ENCODE measurements around the gene SLC38A6. TPM values are rescaled to one million over a fixed set of nuclear protein-coding genes. Genes with fewer than 3 reads are reported as not detected.

SLC38A6 gene
- total and polyA plus RNA-seq, 2 of the 13 experiments (the other 11 are each of a cell fraction or from before 2014, with no cell fraction given), result 6.9 to 22.1 TPM

DNA sequence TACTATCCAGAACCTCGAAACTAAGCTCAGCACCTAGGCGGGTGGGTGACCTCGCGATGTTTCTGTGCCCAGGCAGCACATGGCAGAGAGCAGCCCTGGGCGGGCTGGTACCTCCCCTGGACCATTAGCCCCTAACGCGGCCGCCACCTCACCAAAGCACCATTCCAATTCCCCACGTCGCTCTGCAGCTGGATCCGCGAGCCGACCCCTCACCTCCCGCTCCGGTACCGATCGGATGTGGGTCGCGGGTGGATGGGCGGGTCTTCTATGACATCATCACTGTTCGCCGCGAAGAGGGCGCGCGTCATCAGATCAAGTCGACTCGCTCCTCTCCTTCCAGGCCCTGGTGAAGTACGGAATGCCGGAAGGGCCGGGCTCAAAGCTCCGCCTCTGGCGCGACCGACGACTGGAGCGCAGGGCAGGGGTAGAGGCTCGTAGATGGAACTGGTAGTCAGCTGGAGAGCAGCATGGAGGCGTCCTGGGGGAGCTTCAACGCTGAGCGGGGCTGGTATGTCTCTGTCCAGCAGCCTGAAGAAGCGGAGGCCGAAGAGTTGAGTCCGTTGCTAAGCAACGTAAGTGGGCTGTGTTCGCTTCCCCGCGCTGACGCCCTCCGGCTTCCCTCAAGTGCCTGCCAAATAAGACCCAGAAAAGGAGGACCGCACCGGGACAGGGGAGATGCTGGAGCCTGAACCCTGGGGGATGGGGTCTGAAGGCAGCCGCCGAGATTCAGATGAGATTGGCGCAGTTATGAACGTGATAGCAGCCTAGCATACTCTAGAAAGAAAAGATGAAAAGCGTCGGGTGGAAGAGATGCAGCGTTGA, at the start of gene SLC38A6, which contains the start of gene TRMT5 (continued):
- TF ChIP-seq, protein P1, sequence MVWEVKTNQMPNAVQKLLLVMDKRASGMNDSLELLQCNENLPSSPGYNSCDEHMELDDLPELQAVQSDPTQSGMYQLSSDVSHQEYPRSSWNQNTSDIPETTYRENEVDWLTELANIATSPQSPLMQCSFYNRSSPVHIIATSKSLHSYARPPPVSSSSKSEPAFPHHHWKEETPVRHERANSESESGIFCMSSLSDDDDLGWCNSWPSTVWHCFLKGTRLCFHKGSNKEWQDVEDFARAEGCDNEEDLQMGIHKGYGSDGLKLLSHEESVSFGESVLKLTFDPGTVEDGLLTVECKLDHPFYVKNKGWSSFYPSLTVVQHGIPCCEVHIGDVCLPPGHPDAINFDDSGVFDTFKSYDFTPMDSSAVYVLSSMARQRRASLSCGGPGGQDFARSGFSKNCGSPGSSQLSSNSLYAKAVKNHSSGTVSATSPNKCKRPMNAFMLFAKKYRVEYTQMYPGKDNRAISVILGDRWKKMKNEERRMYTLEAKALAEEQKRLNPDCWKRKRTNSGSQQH (CRISPR knock-in tag; IDR thresholded peaks at IDR 0.05; ENCODE audit: low read depth), result peak; percentile 97
- TF ChIP-seq SNAPC2 (CRISPR knock-in tag; IDR thresholded peaks at IDR 0.05) (no peak; the same call in 1 of the 2 replicates), RXRB (CRISPR knock-in tag; IDR thresholded peaks at IDR 0.05; ENCODE audit: borderline replicate concordance) (peak; percentile 73), ZNF878 (CRISPR knock-in tag; IDR thresholded peaks at IDR 0.05) (0 out of 2 replicates have a peak, but pooled peaks have one; percentile 18), CERS6 (CRISPR knock-in tag; IDR thresholded peaks at IDR 0.05) (no peak), FOXC1 (CRISPR knock-in tag; IDR thresholded peaks at IDR 0.05; ENCODE audit: borderline replicate concordance) (0 out of 2 replicates have a peak, but pooled peaks have one; percentile 45), GATAD2A (CRISPR knock-in tag; IDR thresholded peaks at IDR 0.05) (peak; percentile 62; the same call in 1 of the 2 replicates), BORCS8-MEF2B (CRISPR knock-in tag; IDR thresholded peaks at IDR 0.05) (peak; percentile 79), ARNT2 (CRISPR knock-in tag; IDR thresholded peaks at IDR 0.05; ENCODE audit: low read depth) (no peak), ZNF468 (CRISPR knock-in tag; IDR thresholded peaks at IDR 0.05) (no peak), NONO (IDR thresholded peaks at IDR 0.05) (no peak), NONO (CRISPR knock-in tag; conservative IDR thresholded peaks at IDR 0.05) (peak; percentile 90), ZNF619 (CRISPR knock-in tag; IDR thresholded peaks at IDR 0.05) (0 out of 2 replicates have a peak, but pooled peaks have one; percentile 63), ZNF724P (CRISPR knock-in tag; IDR thresholded peaks at IDR 0.05; ENCODE audit: borderline replicate concordance) (no peak), ZNF850 (CRISPR knock-in tag; conservative IDR thresholded peaks at IDR 0.05) (no peak), ZNF143 (CRISPR knock-in tag; IDR thresholded peaks at IDR 0.05) (no peak), SIX4 (CRISPR knock-in tag; IDR thresholded peaks at IDR 0.05) (no peak), BHLHE40 (IDR thresholded peaks at IDR 0.05; ENCODE audit: low read length) (no peak; the same call in 1 of the 2 replicates), ARID2 (CRISPR knock-in tag; IDR thresholded peaks at IDR 0.05; ENCODE audit: borderline replicate concordance) (no peak), ZNF34 (CRISPR knock-in tag; IDR thresholded peaks at IDR 0.05; ENCODE audit: borderline replicate concordance) (peak; percentile 33; the same call in 1 of the 2 replicates)
- TF ChIP-seq, protein P2, sequence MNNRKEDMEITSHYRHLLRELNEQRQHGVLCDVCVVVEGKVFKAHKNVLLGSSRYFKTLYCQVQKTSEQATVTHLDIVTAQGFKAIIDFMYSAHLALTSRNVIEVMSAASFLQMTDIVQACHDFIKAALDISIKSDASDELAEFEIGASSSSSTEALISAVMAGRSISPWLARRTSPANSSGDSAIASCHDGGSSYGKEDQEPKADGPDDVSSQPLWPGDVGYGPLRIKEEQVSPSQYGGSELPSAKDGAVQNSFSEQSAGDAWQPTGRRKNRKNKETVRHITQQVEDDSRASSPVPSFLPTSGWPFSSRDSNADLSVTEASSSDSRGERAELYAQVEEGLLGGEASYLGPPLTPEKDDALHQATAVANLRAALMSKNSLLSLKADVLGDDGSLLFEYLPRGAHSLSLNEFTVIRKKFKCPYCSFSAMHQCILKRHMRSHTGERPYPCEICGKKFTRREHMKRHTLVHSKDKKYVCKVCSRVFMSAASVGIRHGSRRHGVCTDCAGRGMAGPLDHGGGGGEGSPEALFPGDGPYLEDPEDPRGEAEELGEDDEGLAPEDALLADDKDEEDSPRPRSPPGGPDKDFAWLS (CRISPR knock-in tag; IDR thresholded peaks at IDR 0.05; ENCODE audit: borderline replicate concordance), result no peak
- TF ChIP-seq, protein P3, sequence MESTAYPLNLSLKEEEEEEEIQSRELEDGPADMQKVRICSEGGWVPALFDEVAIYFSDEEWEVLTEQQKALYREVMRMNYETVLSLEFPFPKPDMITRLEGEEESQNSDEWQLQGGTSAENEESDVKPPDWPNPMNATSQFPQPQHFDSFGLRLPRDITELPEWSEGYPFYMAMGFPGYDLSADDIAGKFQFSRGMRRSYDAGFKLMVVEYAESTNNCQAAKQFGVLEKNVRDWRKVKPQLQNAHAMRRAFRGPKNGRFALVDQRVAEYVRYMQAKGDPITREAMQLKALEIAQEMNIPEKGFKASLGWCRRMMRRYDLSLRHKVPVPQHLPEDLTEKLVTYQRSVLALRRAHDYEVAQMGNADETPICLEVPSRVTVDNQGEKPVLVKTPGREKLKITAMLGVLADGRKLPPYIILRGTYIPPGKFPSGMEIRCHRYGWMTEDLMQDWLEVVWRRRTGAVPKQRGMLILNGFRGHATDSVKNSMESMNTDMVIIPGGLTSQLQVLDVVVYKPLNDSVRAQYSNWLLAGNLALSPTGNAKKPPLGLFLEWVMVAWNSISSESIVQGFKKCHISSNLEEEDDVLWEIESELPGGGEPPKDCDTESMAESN (CRISPR knock-in tag; conservative IDR thresholded peaks at IDR 0.05), result peak; percentile 63; the same call in 1 of the 2 replicates

Measured in HepG2 (cell line).